SJSA1 (cell line): Measurements from ENCODE around the gene TNP2. TPM values are rescaled to one million over a fixed set of nuclear protein-coding genes. Genes with fewer than 3 reads are reported as not detected.

Experiments used
- DNase-seq, 2 experiments: peaks; one replicate each; pipeline ENCODE4 v3.0.0-alpha.2; 2015 to 2020; ENCODE audit warnings: low spot score in 2 of 2, low read depth in 1 of 2
- H3K27ac ChIP-seq: fragments of 250-450 bp; sonication (Bioruptor Pico); 2 replicates; pipeline ENCODE4 v1.5.1; 2020; ENCODE audit warnings: mild to moderate bottlenecking, moderate library complexity
- H3K27me3 ChIP-seq: fragments of 250-450 bp; sonication (Bioruptor Pico); replicated peaks from 2 replicates; pipeline ENCODE4 v1.5.1; 2020; ENCODE audit warnings: mild to moderate bottlenecking, moderate library complexity
- H3K36me3 ChIP-seq: fragments of 250-450 bp; sonication (Bioruptor Pico); 2 replicates; pipeline ENCODE4 v1.5.1; 2020; ENCODE audit warnings: mild to moderate bottlenecking
- H3K4me1 ChIP-seq: fragments of 250-450 bp; sonication (Bioruptor Pico); replicated peaks from 2 replicates; pipeline ENCODE4 v1.6.1; 2021; ENCODE audit warnings: mild to moderate bottlenecking
- H3K4me3 ChIP-seq: fragments of 250-450 bp; sonication (Bioruptor Pico); 2 replicates; pipeline ENCODE4 v1.5.1; 2020; ENCODE audit warnings: mild to moderate bottlenecking
- H3K9me3 ChIP-seq: fragments of 250-450 bp; sonication (Bioruptor Pico); replicated peaks from 2 replicates; pipeline ENCODE4 v1.5.1; 2020; ENCODE audit warnings: mild to moderate bottlenecking
- total RNA-seq: library from RNA; depleted of rRNA; stranded (reverse); fragments of >200 nt; shearing (Covaris generic); gene quantifications from 2 replicates; pipeline ENCODE4 v1.2.3, GENCODE V29; 2014; rRNA removed

Gene TNP2
- 0.31 TPM in 1 of 2 replicates, not detected in the other for total RNA-seq

GRCh38 chr16:11268921-11269375 is at the start of gene TNP2:
Gene TNP2, minus strand, starts transcription at chr16:11269325. Its CDS starts 63 bp downstream, at chr16:11269262.
- no peak for DNase-seq
- Histone ChIP-seq H3K27ac (no peak within 1 kb of the TSS), H3K27me3 (no peaks in the 10 kb centered on the region), H3K4me3 (no peak within 1 kb of the TSS), H3K4me1 (peaks cover 5% of the 10 kb centered on the region), H3K36me3 (no peaks in the 10 kb centered on the region), H3K9me3 (no peaks in the 10 kb centered on the region)

GRCh38 chr16:11318817-11319216 is 49.7 kb upstream of the TNP2 start:
- Histone ChIP-seq H3K27me3 (no peaks in the 10 kb centered on the region), H3K36me3 (no peaks in the 10 kb centered on the region), H3K4me3 (no peak overlapping the region), H3K27ac (no peak overlapping the region), H3K4me1 (peaks cover 62% of the 10 kb centered on the region), H3K9me3 (no peaks in the 10 kb centered on the region)
- no peak for DNase-seq

GRCh38 chr16:11316331-11317015 is 47.3 kb upstream of the TNP2 start:
- Histone ChIP-seq H3K36me3 (no peaks in the 10 kb centered on the region), H3K4me3 (peak overlapping the region; percentile 9; the same call in 1 of the 2 replicates), H3K27me3 (no peaks in the 10 kb centered on the region), H3K4me1 (peaks cover 77% of the 10 kb centered on the region), H3K27ac (peak overlapping the region; percentile 60), H3K9me3 (no peaks in the 10 kb centered on the region)
- peak; percentile 72 to 81 for DNase-seq

GRCh38 chr16:11315510-11315909 is 46.4 kb upstream of the TNP2 start:
- no peaks in the 10 kb centered on the region for H3K9me3 ChIP-seq
- no peaks in the 10 kb centered on the region for H3K36me3 ChIP-seq
- no peaks in the 10 kb centered on the region for H3K27me3 ChIP-seq
- H3K4me1 ChIP-seq = peaks cover 86% of the 10 kb centered on the region
- DNase-seq = peak; percentile 98 to 99
- no peak overlapping the region for H3K4me3 ChIP-seq
- H3K27ac ChIP-seq = peak overlapping the region; percentile 60

GRCh38 chr16:11314309-11314894 is 45.3 kb upstream of the TNP2 start:
- DNase-seq = no peak
- no peaks in the 10 kb centered on the region for H3K36me3 ChIP-seq
- no peaks in the 10 kb centered on the region for H3K27me3 ChIP-seq
- H3K4me1 ChIP-seq = peaks cover 92% of the 10 kb centered on the region
- H3K4me3 ChIP-seq = no peak overlapping the region
- no peaks in the 10 kb centered on the region for H3K9me3 ChIP-seq
- peak overlapping the region; percentile 85; the same call in 1 of the 2 replicates for H3K27ac ChIP-seq

- DNase-seq = no peak
- no peaks in the 10 kb centered on the region for H3K27me3 ChIP-seq
- no peaks in the 10 kb centered on the region for H3K36me3 ChIP-seq
- peak overlapping the region; percentile 85 for H3K27ac ChIP-seq
- peaks cover 92% of the 10 kb centered on the region for H3K4me1 ChIP-seq
- no peak overlapping the region for H3K4me3 ChIP-seq
- no peaks in the 10 kb centered on the region for H3K9me3 ChIP-seq
These were observed 44.6 kb upstream of the TNP2 start for GRCh38 chr16:11313493-11314308.

GRCh38 chr16:11312718-11313492 is 43.8 kb upstream of the TNP2 start:
- DNase-seq = peak; percentile 77 to 90
- H3K9me3 ChIP-seq = no peaks in the 10 kb centered on the region
- H3K36me3 ChIP-seq = no peaks in the 10 kb centered on the region
- no peak overlapping the region for H3K4me3 ChIP-seq
- H3K27ac ChIP-seq = peak overlapping the region; percentile 85
- peaks cover 88% of the 10 kb centered on the region for H3K4me1 ChIP-seq
- no peaks in the 10 kb centered on the region for H3K27me3 ChIP-seq

- no peaks in the 10 kb centered on the region for H3K9me3 ChIP-seq
- no peak overlapping the region for H3K4me3 ChIP-seq
- DNase-seq = peak in 1 of 2 experiments; percentile 85
- H3K27me3 ChIP-seq = no peaks in the 10 kb centered on the region
- peaks cover 72% of the 10 kb centered on the region for H3K4me1 ChIP-seq
- no peaks in the 10 kb centered on the region for H3K36me3 ChIP-seq
- H3K27ac ChIP-seq = peak overlapping the region; percentile 69
These were observed 42.0 kb upstream of the TNP2 start for GRCh38 chr16:11310997-11311561.

- Histone ChIP-seq H3K27ac (peak overlapping the region; percentile 69), H3K4me1 (peaks cover 67% of the 10 kb centered on the region), H3K27me3 (no peaks in the 10 kb centered on the region), H3K9me3 (no peaks in the 10 kb centered on the region), H3K4me3 (no peak overlapping the region), H3K36me3 (no peaks in the 10 kb centered on the region)
- DNase-seq = no peak
These were observed 41.5 kb upstream of the TNP2 start for GRCh38 chr16:11310634-11310977.

- Histone ChIP-seq H3K36me3 (no peaks in the 10 kb centered on the region), H3K4me3 (no peak overlapping the region), H3K4me1 (peaks cover 63% of the 10 kb centered on the region), H3K9me3 (no peaks in the 10 kb centered on the region), H3K27ac (peak overlapping the region; percentile 69), H3K27me3 (no peaks in the 10 kb centered on the region)
- DNase-seq = peak; percentile 94 to 98
These were observed 40.9 kb upstream of the TNP2 start for GRCh38 chr16:11309895-11310633.

- Histone ChIP-seq H3K36me3 (no peaks in the 10 kb centered on the region), H3K4me1 (peaks cover 55% of the 10 kb centered on the region), H3K27me3 (no peaks in the 10 kb centered on the region), H3K27ac (no peak overlapping the region), H3K9me3 (no peaks in the 10 kb centered on the region), H3K4me3 (no peak overlapping the region)
- no peak for DNase-seq
These were observed 39.6 kb upstream of the TNP2 start for GRCh38 chr16:11308493-11309283.
